GM10266 (cell line): Measurements from ENCODE around the gene SELENBP1.
A peak's percentile ranks its signal among the peaks of the same experiment; 100 is the strongest.

Experiments used
- DNase-seq: peaks from one replicate; pipeline ENCODE4 v3.0.0; 2012; ENCODE audit errors: extremely low spot score
- TF ChIP-seq, protein P1 (sequence below): IDR thresholded peaks from 2 replicates; pipeline ENCODE4 v1.5.1; 2012; ENCODE audit warnings: mild to moderate bottlenecking, low read depth; ENCODE audit not compliant: control insufficient read depth, insufficient read depth; ENCODE audit errors: missing control alignments

The SELENBP1 gene

DNA sequence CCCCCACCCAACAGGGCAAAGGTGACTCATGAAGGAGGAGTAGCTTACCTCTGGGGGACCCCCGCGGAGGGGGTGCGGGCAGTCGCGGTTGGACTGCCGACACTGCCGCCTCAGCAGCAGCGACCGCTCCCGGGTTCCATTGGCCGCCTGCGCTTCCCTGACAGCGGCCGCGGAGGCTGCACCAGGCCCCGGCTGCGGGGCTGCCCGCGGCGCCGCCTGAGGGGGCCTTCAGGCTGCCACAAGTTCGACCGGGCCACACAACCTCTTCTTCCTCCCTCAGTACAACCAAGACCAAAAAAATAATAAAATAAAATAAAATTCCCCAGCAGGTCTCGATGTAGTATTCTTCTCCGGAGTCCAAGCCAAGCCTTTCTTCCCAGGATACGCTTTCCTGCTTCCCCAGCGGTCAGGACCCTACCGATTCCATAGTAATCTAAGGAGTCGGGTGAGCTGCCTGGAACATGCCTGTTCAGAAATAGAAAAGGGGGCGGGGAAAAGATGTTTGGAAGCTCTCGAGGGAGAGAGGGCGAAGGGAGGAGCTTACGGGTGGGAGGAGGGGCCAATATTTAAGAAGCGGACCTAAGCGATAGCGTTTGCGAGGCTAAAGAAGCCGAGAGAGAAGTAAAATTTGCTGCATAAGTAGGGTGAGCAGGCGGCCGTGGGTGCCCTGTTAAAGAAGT, 45.1 kb downstream of the SELENBP1 start, which contains the start of gene PI4KB:
TSS of gene PI4KB (minus strand) at position 194 of the 680 bp plus-strand sequence. CDS start 10,935 bp downstream, outside the sequence.
- TF ChIP-seq, protein P1, sequence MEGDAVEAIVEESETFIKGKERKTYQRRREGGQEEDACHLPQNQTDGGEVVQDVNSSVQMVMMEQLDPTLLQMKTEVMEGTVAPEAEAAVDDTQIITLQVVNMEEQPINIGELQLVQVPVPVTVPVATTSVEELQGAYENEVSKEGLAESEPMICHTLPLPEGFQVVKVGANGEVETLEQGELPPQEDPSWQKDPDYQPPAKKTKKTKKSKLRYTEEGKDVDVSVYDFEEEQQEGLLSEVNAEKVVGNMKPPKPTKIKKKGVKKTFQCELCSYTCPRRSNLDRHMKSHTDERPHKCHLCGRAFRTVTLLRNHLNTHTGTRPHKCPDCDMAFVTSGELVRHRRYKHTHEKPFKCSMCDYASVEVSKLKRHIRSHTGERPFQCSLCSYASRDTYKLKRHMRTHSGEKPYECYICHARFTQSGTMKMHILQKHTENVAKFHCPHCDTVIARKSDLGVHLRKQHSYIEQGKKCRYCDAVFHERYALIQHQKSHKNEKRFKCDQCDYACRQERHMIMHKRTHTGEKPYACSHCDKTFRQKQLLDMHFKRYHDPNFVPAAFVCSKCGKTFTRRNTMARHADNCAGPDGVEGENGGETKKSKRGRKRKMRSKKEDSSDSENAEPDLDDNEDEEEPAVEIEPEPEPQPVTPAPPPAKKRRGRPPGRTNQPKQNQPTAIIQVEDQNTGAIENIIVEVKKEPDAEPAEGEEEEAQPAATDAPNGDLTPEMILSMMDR: no peak

GRCh38 chr1:151326619-151327222, 45.8 kb downstream of the SELENBP1 start:
- DNase-seq: peak; percentile 88
- TF ChIP-seq, protein P1: no peak

More for the DNA sequence above, 45.1 kb downstream of the SELENBP1 start, which contains the start of gene PI4KB:
- DNase-seq: peak; percentile 96

DNA sequence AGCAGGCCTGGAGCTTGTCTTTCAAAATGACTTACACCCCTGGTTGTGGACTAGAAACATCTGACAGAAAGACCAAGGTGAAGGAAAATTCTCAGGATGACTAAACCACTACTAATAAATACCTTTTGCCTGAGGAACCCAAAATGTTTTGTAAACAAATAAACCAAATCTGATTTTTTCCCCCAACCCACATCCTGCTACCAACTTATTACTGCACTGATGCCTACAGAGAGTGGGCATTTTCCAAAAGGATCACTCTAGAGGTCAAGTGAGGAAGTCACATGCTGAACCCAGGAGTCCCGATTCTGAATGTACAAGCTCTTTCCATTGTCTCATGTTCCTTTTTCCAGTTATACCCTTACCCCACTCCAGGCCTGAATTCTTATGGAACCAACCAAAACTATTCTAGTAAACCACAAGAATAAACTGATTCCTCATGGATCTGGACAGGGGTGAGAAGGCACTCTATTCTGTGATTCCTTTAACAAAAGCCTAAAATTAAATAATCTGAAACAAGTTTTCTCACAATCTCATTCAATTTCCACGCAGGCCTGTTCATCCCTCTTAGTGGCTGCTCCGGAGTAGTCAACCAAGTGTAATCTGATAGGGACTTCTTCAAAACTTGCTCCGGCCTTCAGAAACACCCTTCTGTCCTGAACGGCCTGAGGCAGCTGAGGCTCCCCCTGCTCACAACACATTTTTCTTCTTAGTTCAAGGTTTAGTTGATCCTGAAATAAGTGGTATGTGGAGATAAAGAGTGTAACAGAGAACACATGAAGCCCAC, 46.7 kb downstream of the SELENBP1 start:
- TF ChIP-seq, protein P1: no peak
- no peak for DNase-seq

- TF ChIP-seq, protein P1: no peak
- DNase-seq: no peak
These were observed 47.3 kb downstream of the SELENBP1 start for GRCh38 chr1:151325231-151325630.

DNA sequence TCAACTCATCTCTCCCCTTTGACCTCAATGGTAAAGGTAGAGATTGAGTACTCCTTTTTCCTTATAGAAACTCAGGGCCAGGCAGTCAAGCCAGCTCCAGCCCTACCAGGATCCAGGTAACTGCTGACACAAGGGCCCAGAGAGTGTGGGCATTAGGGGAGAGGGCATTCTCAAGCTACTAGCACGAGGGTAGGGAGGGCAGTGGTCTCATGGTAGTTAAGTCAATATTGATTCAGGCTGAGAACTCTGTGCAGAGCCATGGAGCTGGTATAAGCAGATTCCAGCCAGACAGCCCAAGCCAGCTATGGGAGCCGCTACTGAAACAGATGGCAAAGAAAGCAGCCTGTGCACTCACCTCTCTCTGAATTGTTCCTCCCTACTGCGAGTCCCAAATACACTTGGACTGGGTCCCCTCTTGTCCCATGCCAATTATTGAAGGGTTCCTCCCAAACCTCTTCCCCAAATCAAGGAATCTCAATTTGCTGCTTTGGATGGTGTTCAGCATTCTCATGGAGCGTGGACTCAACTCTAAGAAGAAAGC, 48.0 kb downstream of the SELENBP1 start:
- no peak for DNase-seq
- TF ChIP-seq, protein P1: no peak

- TF ChIP-seq, protein P1: no peak
- DNase-seq: no peak
These were observed 53.5 kb downstream of the SELENBP1 start for GRCh38 chr1:151318975-151319374.
